Esophagus (tissue), 2 donors: ENCODE measurements around the gene B3GNT5. TPM values are rescaled to one million over a fixed set of nuclear protein-coding genes. Genes with fewer than 3 reads are reported as not detected.

Experiments
- H3K27ac ChIP-seq, 2 donors: one replicate each; pipeline ENCODE4 v1.5.1; 2013; ENCODE audit warnings: low read depth in 2 of 2, mild to moderate bottlenecking in 2 of 2, inconsistent platforms in 1 of 2, low read length in 1 of 2, moderate library complexity in 1 of 2
- H3K27me3 ChIP-seq, 2 donors: one replicate each; pipeline ENCODE4 v1.6.1; 2013; ENCODE audit warnings: low read length in 2 of 2, control low read depth in 1 of 2, mild to moderate bottlenecking in 1 of 2; ENCODE audit not compliant: insufficient read depth in 2 of 2, control insufficient read depth in 1 of 2
- H3K36me3 ChIP-seq, 2 donors: one replicate each; pipeline ENCODE4 v1.6.1; 2013; ENCODE audit warnings: low read length in 1 of 2; ENCODE audit not compliant: control insufficient read depth in 2 of 2, insufficient read depth in 2 of 2
- H3K4me1 ChIP-seq, 2 donors: one replicate each; pipeline ENCODE4 v1.6.1; 2013; ENCODE audit warnings: low read length in 1 of 2; ENCODE audit not compliant: control insufficient read depth in 2 of 2, insufficient read depth in 2 of 2
- H3K4me3 ChIP-seq, 2 donors: one replicate each; pipeline ENCODE4 v1.5.1; 2013; ENCODE audit warnings: low read length in 2 of 2, mild to moderate bottlenecking in 2 of 2, low read depth in 1 of 2, moderate library complexity in 1 of 2
- H3K9me3 ChIP-seq, 2 donors: one replicate each; pipeline ENCODE4 v1.6.1; 2013; ENCODE audit warnings: mild to moderate bottlenecking in 2 of 2, low read depth in 1 of 2, low read length in 1 of 2, moderate library complexity in 1 of 2; ENCODE audit not compliant: control insufficient read depth in 2 of 2, insufficient read depth in 1 of 2
- WGBS, 2 donors: extraction: QIAGEN DNeasy Blood & Tissue Kit; methylation state at CpG; one replicate each; pipeline ENCODE4 v1.1.7; 2013; 5-methylcytosine and 5-hydroxymethylcytosine counted together
- polyA plus RNA-seq, 2 donors: library from polyadenylated mRNA; stranded (reverse); fragments of 200-250 nt; gene quantifications; one replicate each; pipeline ENCODE4 v1.2.3, GENCODE V29; 2013
- donor health status: healthy with polysubstance abuse.
- donor health status: Bipolar disorder and iron deficiency.

The B3GNT5 gene
- polyA plus RNA-seq, 2 donors, result 19.8 to 21.6 TPM

- Histone ChIP-seq H3K27ac (no peak overlapping the region), H3K4me1 (peaks cover 0 to 2% of the 10 kb centered on the region in 2 donors), H3K27me3 (no peaks in the 10 kb centered on the region), H3K9me3 (no peaks in the 10 kb centered on the region), H3K4me3 (no peak overlapping the region), H3K36me3 (no peaks in the 10 kb centered on the region)
- 71 to 76% methylated on average over 3 of the region's 3 CpGs for WGBS, 2 donors
Measured at GRCh38 chr3:183213415-183214276, 39.4 kb upstream of the B3GNT5 start.

GRCh38 chr3:183214277-183214612 lies 38.8 kb upstream of the B3GNT5 start:
- WGBS, 2 donors, result 71 to 72% methylated on average over 2 of the region's 2 CpGs
- Histone ChIP-seq H3K27ac (no peak overlapping the region), H3K4me3 (no peak overlapping the region), H3K9me3 (no peaks in the 10 kb centered on the region), H3K4me1 (peaks cover 0 to 2% of the 10 kb centered on the region in 2 donors), H3K27me3 (no peaks in the 10 kb centered on the region), H3K36me3 (no peaks in the 10 kb centered on the region)

GRCh38 chr3:183215591-183216202 lies 37.4 kb upstream of the B3GNT5 start:
- Histone ChIP-seq H3K36me3 (no peaks in the 10 kb centered on the region), H3K27me3 (no peaks in the 10 kb centered on the region), H3K4me1 (peaks cover 0 to 2% of the 10 kb centered on the region in 2 donors), H3K4me3 (no peak overlapping the region), H3K9me3 (no peaks in the 10 kb centered on the region), H3K27ac (no peak overlapping the region)
- WGBS, 2 donors, result 88% methylated on average over 4 of the region's 4 CpGs

- H3K27ac ChIP-seq, result no peak overlapping the region
- 70 to 71% methylated on average over 9 of the region's 9 CpGs for WGBS, 2 donors
- no peak overlapping the region for H3K4me3 ChIP-seq
Measured at GRCh38 chr3:183217548-183218332, 35.3 kb upstream of the B3GNT5 start.

GRCh38 chr3:183218826-183219225 lies 34.2 kb upstream of the B3GNT5 start:
- H3K27ac ChIP-seq, result no peak overlapping the region
- H3K4me1 ChIP-seq, result no peaks in the 10 kb centered on the region
- no peaks in the 10 kb centered on the region for H3K9me3 ChIP-seq
- 84 to 89% methylated on average over 2 of the region's 2 CpGs for WGBS, 2 donors
- H3K4me3 ChIP-seq, result no peak overlapping the region
- no peaks in the 10 kb centered on the region for H3K36me3 ChIP-seq
- no peaks in the 10 kb centered on the region for H3K27me3 ChIP-seq

More at GRCh38 chr3:183217548-183218332, 35.3 kb upstream of the B3GNT5 start:
- Histone ChIP-seq H3K27me3 (no peaks in the 10 kb centered on the region), H3K9me3 (no peaks in the 10 kb centered on the region), H3K36me3 (no peaks in the 10 kb centered on the region), H3K4me1 (no peaks in the 10 kb centered on the region)

- no peaks in the 10 kb centered on the region for H3K27me3 ChIP-seq
Measured at GRCh38 chr3:183220828-183221227, 32.2 kb upstream of the B3GNT5 start.

GRCh38 chr3:183222631-183223235 lies 30.3 kb upstream of the B3GNT5 start:
- 91 to 93% methylated on average over 3 of the region's 3 CpGs for WGBS, 2 donors

More at GRCh38 chr3:183220828-183221227, 32.2 kb upstream of the B3GNT5 start:
- H3K36me3 ChIP-seq, result no peaks in the 10 kb centered on the region
- H3K4me1 ChIP-seq, result no peaks in the 10 kb centered on the region
- no peaks in the 10 kb centered on the region for H3K9me3 ChIP-seq
- H3K4me3 ChIP-seq, result no peak overlapping the region
- H3K27ac ChIP-seq, result no peak overlapping the region
- WGBS, 2 donors, result 58 to 60% methylated on average over 5 of the region's 5 CpGs

GRCh38 chr3:183224180-183224970 lies 28.7 kb upstream of the B3GNT5 start:
- no peak overlapping the region for H3K27ac ChIP-seq
- no peaks in the 10 kb centered on the region for H3K27me3 ChIP-seq
- no peaks in the 10 kb centered on the region for H3K36me3 ChIP-seq
- WGBS, 2 donors, result 68 to 77% methylated on average over 11 of the region's 11 CpGs
- no peaks in the 10 kb centered on the region for H3K9me3 ChIP-seq
- H3K4me3 ChIP-seq, result no peak overlapping the region
- no peaks in the 10 kb centered on the region for H3K4me1 ChIP-seq

More at GRCh38 chr3:183222631-183223235, 30.3 kb upstream of the B3GNT5 start:
- H3K36me3 ChIP-seq, result no peaks in the 10 kb centered on the region
- no peaks in the 10 kb centered on the region for H3K27me3 ChIP-seq
- no peaks in the 10 kb centered on the region for H3K4me1 ChIP-seq
- H3K27ac ChIP-seq, result no peak overlapping the region
- H3K9me3 ChIP-seq, result no peaks in the 10 kb centered on the region
- H3K4me3 ChIP-seq, result no peak overlapping the region
